ENCODE data around the gene CLCN6. TPM values are rescaled to one million over a fixed set of nuclear protein-coding genes. Genes with fewer than 3 reads are reported as not detected.
"Not testable (repeated sequence)": the region's sequence is repeated elsewhere in the genome, so short reads cannot be mapped to it uniquely, and the experiment has no call there.

Gene CLCN6
- total RNA-seq, 8 experiments from 2014 or later: 9.6 to 61.4 (median 27.0) TPM

GRCh38 chr1:11802973-11803885, 2.8 kb upstream of the CLCN6 start:
- H3K27ac ChIP-seq: peak overlapping the region; percentile 83 to 98
- 0 to 29% (median 11%) methylated on average over 1 to 14 of the region's 28 CpGs; no CpG with 5 or more reads in 4 of the 10 experiments for WGBS, 10 experiments
- in situ Hi-C loops (cut with MboI; ENCODE audit: low pct_unique_long_range_greater_than_20kb in 2 of 9, low sequenced_read_pairs in 9 of 9, unreplicated experiment in 9 of 9): no loop called here
- peak; percentile 42 to 73 (median 68) for ATAC-seq (replicated peaks in 6 of 8)
- H3K4me1 ChIP-seq (replicated peaks in 1 of 2): peaks cover 30 to 35% of the 10 kb centered on the region in 2 donors
- H3K4me3 ChIP-seq: peak overlapping the region; percentile 69 to 87 (median 74)

GRCh38 chr1:11803924-11804665, 1.9 kb upstream of the CLCN6 start:
- ATAC-seq (replicated peaks in 6 of 8): peak in 2 of 8 experiments; percentile 0 to 1
- WGBS, 10 experiments: 0 to 83% (median 68%) methylated on average over 1 to 9 of the region's 9 CpGs; no CpG with 5 or more reads in 1 of the 10 experiments
- in situ Hi-C loops (cut with MboI; ENCODE audit: low pct_unique_long_range_greater_than_20kb in 2 of 9, low sequenced_read_pairs in 9 of 9, unreplicated experiment in 9 of 9): not testable (repeated sequence)
- peak overlapping the region; percentile 83 to 98 for H3K27ac ChIP-seq
- H3K4me1 ChIP-seq (replicated peaks in 1 of 2): peaks cover 30 to 39% of the 10 kb centered on the region in 2 donors
- H3K4me3 ChIP-seq: peak overlapping the region; percentile 69 to 87 (median 74)

- Histone ChIP-seq H3K4me1 (replicated peaks in 1 of 2) (peaks cover 30 to 42% of the 10 kb centered on the region in 2 donors), H3K27ac (peak overlapping the region; percentile 83 to 98), H3K4me3 (peak overlapping the region; percentile 69 to 87 (median 74))
- in situ Hi-C loops (cut with MboI; ENCODE audit: low pct_unique_long_range_greater_than_20kb in 2 of 9, low sequenced_read_pairs in 9 of 9, unreplicated experiment in 9 of 9): no loop called here
- 0 to 20% (median 0%) methylated on average over 1 to 8 of the region's 17 CpGs; no CpG with 5 or more reads in 3 of the 10 experiments for WGBS, 10 experiments
- no peak for ATAC-seq (replicated peaks in 6 of 8)
Measured at GRCh38 chr1:11804666-11805421, 1.1 kb upstream of the CLCN6 start.

GRCh38 chr1:11806307-11806936, 431 bp downstream of the CLCN6 start:
- peaks cover 30 to 42% of the 10 kb centered on the region in 2 donors for H3K4me1 ChIP-seq (replicated peaks in 1 of 2)
- 0 to 4% (median 0%) methylated on average over 1 to 4 of the region's 20 CpGs; no CpG with 5 or more reads in 3 of the 10 experiments for WGBS, 10 experiments
- in situ Hi-C loops (cut with MboI; ENCODE audit: low pct_unique_long_range_greater_than_20kb in 2 of 9, low sequenced_read_pairs in 9 of 9, unreplicated experiment in 9 of 9): no loop called here
- peak overlapping the region; percentile 92 to 98 for H3K27ac ChIP-seq
- ATAC-seq (replicated peaks in 6 of 8): peak in 4 of 8 experiments; percentile 4 to 30 (median 8)
- peak overlapping the region; percentile 69 to 87 (median 74) for H3K4me3 ChIP-seq

- in situ Hi-C loops (cut with MboI; ENCODE audit: low pct_unique_long_range_greater_than_20kb in 2 of 9, low sequenced_read_pairs in 9 of 9, unreplicated experiment in 9 of 9): no loop called here
- H3K27ac ChIP-seq: peak overlapping the region; percentile 92 to 98
Measured at GRCh38 chr1:11807133-11807532, 1.1 kb downstream of the CLCN6 start.

GRCh38 chr1:11813021-11813420, 7.0 kb downstream of the CLCN6 start:
- 74 to 100% (median 94%) methylated on average over 1 to 5 of the region's 5 CpGs for WGBS, 10 experiments
- no peak overlapping the region for H3K4me3 ChIP-seq
- H3K27ac ChIP-seq: no peak overlapping the region
- peaks cover 0 to 12% of the 10 kb centered on the region in 2 donors for H3K4me1 ChIP-seq (replicated peaks in 1 of 2)
- no peak for ATAC-seq (replicated peaks in 6 of 8)
- in situ Hi-C loops (cut with MboI; ENCODE audit: low pct_unique_long_range_greater_than_20kb in 2 of 9, low sequenced_read_pairs in 9 of 9, unreplicated experiment in 9 of 9): no loop called here

More at GRCh38 chr1:11807133-11807532, 1.1 kb downstream of the CLCN6 start:
- Histone ChIP-seq H3K4me3 (peak overlapping the region; percentile 69 to 87 (median 74)), H3K4me1 (replicated peaks in 1 of 2) (peaks cover 28 to 43% of the 10 kb centered on the region in 2 donors)
- 5 to 100% (median 46%) methylated on average over 1 to 2 of the region's 2 CpGs; no CpG with 5 or more reads in 1 of the 10 experiments for WGBS, 10 experiments
- no peak for ATAC-seq (replicated peaks in 6 of 8)

- H3K27ac ChIP-seq: no peak overlapping the region
- WGBS, 10 experiments: 91 to 100% (median 96%) methylated on average over 1 to 12 of the region's 12 CpGs
- H3K4me3 ChIP-seq: no peak overlapping the region
- no peak for ATAC-seq (replicated peaks in 6 of 8)
- peaks cover 0 to 2% of the 10 kb centered on the region in 2 donors for H3K4me1 ChIP-seq (replicated peaks in 1 of 2)
- in situ Hi-C loops (cut with MboI; ENCODE audit: low pct_unique_long_range_greater_than_20kb in 2 of 9, low sequenced_read_pairs in 9 of 9, unreplicated experiment in 9 of 9): no loop called here
Measured at GRCh38 chr1:11817192-11817591, 11.2 kb downstream of the CLCN6 start.

GRCh38 chr1:11822091-11822490, 16.1 kb downstream of the CLCN6 start:
- ATAC-seq (replicated peaks in 6 of 8): no peak
- in situ Hi-C loops (cut with MboI; ENCODE audit: low pct_unique_long_range_greater_than_20kb in 2 of 9, low sequenced_read_pairs in 9 of 9, unreplicated experiment in 9 of 9): no loop called here
- Histone ChIP-seq H3K4me1 (replicated peaks in 1 of 2) (no peaks in the 10 kb centered on the region), H3K4me3 (no peak overlapping the region), H3K27ac (no peak overlapping the region)
- WGBS, 10 experiments: 20 to 100% (median 84%) methylated on average over 1 to 3 of the region's 3 CpGs; no CpG with 5 or more reads in 2 of the 10 experiments

- ATAC-seq (replicated peaks in 6 of 8): peak in 1 of 8 experiments; percentile 7
- WGBS, 10 experiments: 80 to 100% (median 95%) methylated on average over 1 to 17 of the region's 17 CpGs; no CpG with 5 or more reads in 2 of the 10 experiments
Measured at GRCh38 chr1:11823366-11824137, 17.6 kb downstream of the CLCN6 start.

GRCh38 chr1:11825131-11825530, 19.1 kb downstream of the CLCN6 start:
- H3K27ac ChIP-seq: no peak overlapping the region
- 67 to 100% (median 90%) methylated on average over 1 to 7 of the region's 7 CpGs; no CpG with 5 or more reads in 2 of the 10 experiments for whole genome bisulfite sequencing, 10 experiments
- H3K4me1 ChIP-seq (replicated peaks in 1 of 2): no peaks in the 10 kb centered on the region
- in situ Hi-C loops (cut with MboI; ENCODE audit: low pct_unique_long_range_greater_than_20kb in 2 of 9, low sequenced_read_pairs in 9 of 9, unreplicated experiment in 9 of 9): loop anchor here in 1 of 9 experiments (25.0 kb wide), 1 partner anchor 387 kb away; no protein-coding TSS in a partner anchor
- no peak for ATAC-seq (replicated peaks in 6 of 8)
- no peak overlapping the region for H3K4me3 ChIP-seq

More at GRCh38 chr1:11823366-11824137, 17.6 kb downstream of the CLCN6 start:
- no peak overlapping the region for H3K27ac ChIP-seq
- in situ Hi-C loops (cut with MboI; ENCODE audit: low pct_unique_long_range_greater_than_20kb in 2 of 9, low sequenced_read_pairs in 9 of 9, unreplicated experiment in 9 of 9): no loop called here
- no peak overlapping the region for H3K4me3 ChIP-seq
- no peaks in the 10 kb centered on the region for H3K4me1 ChIP-seq (replicated peaks in 1 of 2)

GRCh38 chr1:11826946-11827345, 21.0 kb downstream of the CLCN6 start:
- H3K4me1 ChIP-seq (replicated peaks in 1 of 2): no peaks in the 10 kb centered on the region
- no peak for ATAC-seq (replicated peaks in 6 of 8)
- no peak overlapping the region for H3K4me3 ChIP-seq
- in situ Hi-C loops (cut with MboI; ENCODE audit: low pct_unique_long_range_greater_than_20kb in 2 of 9, low sequenced_read_pairs in 9 of 9, unreplicated experiment in 9 of 9): loop anchor here in 1 of 9 experiments (25.0 kb wide), 1 partner anchor 385 kb away; no protein-coding TSS in a partner anchor
- H3K27ac ChIP-seq: no peak overlapping the region
- 69 to 100% (median 99%) methylated on average over 1 to 9 of the region's 9 CpGs; no CpG with 5 or more reads in 2 of the 10 experiments for WGBS, 10 experiments
